ENCODE measurements around the gene CA7.

Gene CA7

DNA sequence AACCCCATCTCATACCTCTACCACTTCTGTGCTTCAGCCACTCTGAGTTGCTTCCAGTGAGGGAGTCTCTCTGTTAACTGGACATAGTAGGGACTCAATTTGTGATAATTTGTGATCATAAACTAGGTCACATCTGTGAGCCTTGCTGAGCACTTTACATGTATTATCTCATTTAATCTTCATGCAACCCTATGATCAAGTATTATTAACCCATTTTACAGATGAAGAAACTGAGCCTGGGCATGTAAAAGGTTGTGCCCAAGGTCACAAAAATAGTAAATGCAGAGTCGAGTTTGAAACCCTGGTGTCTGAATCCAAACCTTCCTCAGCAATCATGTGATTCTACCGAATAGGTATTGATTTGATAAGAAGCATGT, 54.7 kb downstream of the CA7 start:
- Histone ChIP-seq H3K27me3 (replicated peaks; ENCODE audit: control insufficient read depth, insufficient read depth, low read length) (no peaks in the 10 kb centered on the region; the same call in 1 of the 2 replicates), H3K4me3 (replicated peaks; ENCODE audit: low read depth, low read length) (no peak overlapping the region), H3K36me3 (ENCODE audit: control insufficient read depth, insufficient read depth, low read length) (no peaks in the 10 kb centered on the region)
- no peak for DNase-seq (ENCODE audit: extremely low read depth, insufficient read length)
- TF ChIP-seq CTCF (IDR thresholded peaks at IDR 0.05; ENCODE audit: insufficient read depth, low read length, poor library complexity, severe bottlenecking), result no peak

DNA sequence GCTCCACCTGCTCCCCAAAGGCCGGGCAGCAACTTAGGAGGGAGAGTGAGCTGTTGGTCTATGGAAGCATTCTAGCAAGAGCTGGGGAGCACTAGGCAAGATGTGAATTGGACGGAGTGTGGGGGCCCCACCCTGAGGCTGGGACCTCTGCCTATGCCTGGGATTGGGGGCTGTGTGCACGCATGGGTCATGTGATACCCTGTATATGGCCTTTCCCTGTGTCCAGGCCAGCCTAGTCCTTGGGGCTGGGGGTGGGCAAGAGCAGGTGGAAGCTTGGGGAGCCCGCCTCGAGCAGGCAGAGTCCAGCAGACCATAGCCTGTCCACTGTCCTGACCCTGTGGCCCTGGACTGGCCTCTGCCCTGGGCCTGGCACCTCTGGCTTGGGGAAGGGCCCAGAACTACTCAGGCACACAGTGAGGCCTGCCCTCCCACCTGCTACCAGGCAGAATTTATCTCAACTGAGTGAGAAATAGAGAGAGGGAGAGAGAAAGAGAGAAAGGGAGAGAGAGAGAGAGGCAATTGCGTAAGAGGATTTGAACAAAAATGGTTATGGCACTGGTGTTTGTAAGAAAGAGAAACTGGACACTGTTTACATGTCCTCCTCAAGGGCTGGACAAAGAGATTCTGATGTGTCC, 55.2 kb downstream of the CA7 start:
- no peak for DNase-seq (ENCODE audit: extremely low read depth, insufficient read length)
- no peaks in the 10 kb centered on the region for H3K36me3 ChIP-seq (ENCODE audit: control insufficient read depth, insufficient read depth, low read length)
- no peak for TF ChIP-seq CTCF (IDR thresholded peaks at IDR 0.05; ENCODE audit: insufficient read depth, low read length, poor library complexity, severe bottlenecking)
- no peaks in the 10 kb centered on the region; the same call in 1 of the 2 replicates for H3K27me3 ChIP-seq (replicated peaks; ENCODE audit: control insufficient read depth, insufficient read depth, low read length)
- H3K4me3 ChIP-seq (replicated peaks; ENCODE audit: low read depth, low read length), result no peak overlapping the region

DNA sequence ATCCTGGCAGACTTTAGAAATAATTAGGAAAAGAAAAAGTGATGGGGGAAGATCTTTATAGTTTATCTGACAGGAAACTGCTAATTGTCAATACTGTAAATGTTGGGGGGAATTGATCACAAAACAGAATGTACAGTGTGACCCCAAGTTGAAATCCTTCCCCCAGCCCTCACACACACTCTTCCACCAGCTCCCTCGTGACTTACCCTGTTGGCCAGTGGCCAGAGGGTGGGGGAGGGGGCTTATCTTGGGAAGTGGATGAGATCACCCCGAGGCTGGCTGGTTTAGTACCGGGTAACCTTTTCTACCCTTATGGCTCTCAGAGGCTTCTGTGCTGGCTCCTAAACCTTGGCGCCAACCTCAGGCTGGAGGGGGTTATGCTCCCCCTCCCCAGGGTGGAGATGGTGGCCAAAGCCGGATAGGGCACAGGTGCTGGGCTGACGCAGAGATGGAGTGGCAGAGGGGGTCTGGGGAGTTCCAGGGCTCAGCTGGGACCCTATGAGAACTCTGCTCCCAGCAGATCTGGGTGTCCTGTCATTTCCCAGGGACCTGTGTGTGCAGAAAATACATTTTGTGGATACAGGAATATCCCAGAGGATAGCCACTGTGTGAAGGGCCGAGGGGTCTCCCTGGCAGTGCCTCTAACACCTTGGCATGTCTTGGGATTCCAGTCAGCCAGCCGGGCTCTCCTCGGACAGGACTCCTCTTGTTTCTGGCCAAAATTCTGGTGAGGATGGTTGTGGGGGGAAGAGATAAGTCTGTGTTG, 55.9 kb downstream of the CA7 start:
- H3K27me3 ChIP-seq (replicated peaks; ENCODE audit: control insufficient read depth, insufficient read depth, low read length), result no peaks in the 10 kb centered on the region; the same call in 1 of the 2 replicates
- no peaks in the 10 kb centered on the region for H3K36me3 ChIP-seq (ENCODE audit: control insufficient read depth, insufficient read depth, low read length)
- no peak overlapping the region for H3K4me3 ChIP-seq (replicated peaks; ENCODE audit: low read depth, low read length)
- TF ChIP-seq CTCF (IDR thresholded peaks at IDR 0.05; ENCODE audit: insufficient read depth, low read length, poor library complexity, severe bottlenecking), result no peak
- no peak for DNase-seq (ENCODE audit: extremely low read depth, insufficient read length)

DNA sequence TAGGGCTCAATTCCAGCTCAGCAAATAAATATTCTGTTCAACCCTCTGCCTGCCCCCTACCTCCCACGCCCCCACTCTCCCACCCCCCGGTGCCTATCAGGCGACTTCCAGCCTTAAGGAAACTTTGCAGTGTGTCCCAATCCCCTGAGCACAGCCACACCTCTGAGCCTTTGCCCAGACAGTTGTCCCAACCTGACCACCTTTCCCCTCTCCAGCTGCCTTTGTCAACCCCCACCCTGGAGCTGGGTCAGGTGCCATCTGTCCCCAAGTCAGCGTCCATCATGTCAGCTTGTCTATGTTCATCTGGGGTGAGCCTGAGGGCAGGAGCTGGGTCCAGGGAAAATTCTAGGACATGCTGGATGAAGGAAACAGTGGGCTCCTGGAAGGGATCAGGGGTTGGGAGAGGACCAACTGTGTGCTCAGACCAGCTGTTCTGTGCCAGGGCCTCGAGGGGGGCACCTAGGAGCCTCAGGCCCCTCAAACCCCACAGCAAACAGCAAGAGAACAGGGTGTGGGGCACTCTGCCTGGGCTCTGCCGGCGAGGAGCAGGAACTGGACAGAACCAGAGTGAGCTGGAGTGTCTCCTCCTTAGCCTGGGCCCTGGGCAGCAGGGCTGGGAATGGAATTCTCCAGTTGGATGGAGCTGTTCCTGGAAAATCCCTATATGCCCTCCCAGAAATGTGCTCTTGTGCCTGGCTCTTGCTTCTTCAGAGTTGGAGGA, 56.7 kb downstream of the CA7 start:
- H3K27me3 ChIP-seq (replicated peaks; ENCODE audit: control insufficient read depth, insufficient read depth, low read length), result no peaks in the 10 kb centered on the region; the same call in 1 of the 2 replicates
- no peaks in the 10 kb centered on the region for H3K36me3 ChIP-seq (ENCODE audit: control insufficient read depth, insufficient read depth, low read length)
- no peak overlapping the region for H3K4me3 ChIP-seq (replicated peaks; ENCODE audit: low read depth, low read length)
- DNase-seq (ENCODE audit: extremely low read depth, insufficient read length), result no peak
- TF ChIP-seq CTCF (IDR thresholded peaks at IDR 0.05; ENCODE audit: insufficient read depth, low read length, poor library complexity, severe bottlenecking), result no peak

- Histone ChIP-seq H3K4me3 (replicated peaks; ENCODE audit: low read depth, low read length) (no peak overlapping the region), H3K36me3 (ENCODE audit: control insufficient read depth, insufficient read depth, low read length) (no peaks in the 10 kb centered on the region), H3K27me3 (replicated peaks; ENCODE audit: control insufficient read depth, insufficient read depth, low read length) (no peaks in the 10 kb centered on the region; the same call in 1 of the 2 replicates)
- TF ChIP-seq CTCF (IDR thresholded peaks at IDR 0.05; ENCODE audit: insufficient read depth, low read length, poor library complexity, severe bottlenecking), result no peak
- DNase-seq (ENCODE audit: extremely low read depth, insufficient read length), result no peak
These were observed 57.4 kb downstream of the CA7 start for GRCh38 chr16:66901626-66902025.

Measured in GM06990 (cell line).